HepG2 (cell line): ENCODE data around the gene ENO4. TPM values are rescaled to one million over a fixed set of nuclear protein-coding genes. Genes with fewer than 3 reads are reported as not detected.

Experiments used
- ATAC-seq: fragments of 200-7000 bp; cut with Tn5 transposase; 3 replicates; pipeline ENCODE4 v1.9.1; 2020; ENCODE audit warnings: mild to moderate bottlenecking, moderate library complexity
- BruUV-seq: library from RNA; stranded (reverse); fragments of 400-500 nt; replicated peaks from 2 replicates; lab custom pipeline; 2021; lab: Mats Ljungman, UMichigan
- CTCF ChIA-PET: fragments of 300-600 bp; formaldehyde crosslinking; extraction: SDS; loops from one replicate; lab custom pipeline; 2021; ENCODE audit warnings: low total read pairs, inconsistent platforms, low intra/inter-chr PET ratio; lab: Yijun Ruan, JAX
- POLR2A ChIA-PET: fragments of 350-600 bp; sonication (Branson Sonifier 250); formaldehyde crosslinking; loops from one replicate; lab custom pipeline; 2020; ENCODE audit warnings: antibody characterized with exemption, inconsistent platforms; lab: Yijun Ruan, JAX
- DNase-seq: peaks from one replicate; pipeline ENCODE4 v3.0.0-alpha.2; 2015; ENCODE audit warnings: low spot score
- FAIRE-seq: peaks from 3 replicates; lab custom pipeline; 2011; peaks lifted over from hg19 to GRCh38; lab: Jason Lieb, UNC
- H2AFZ ChIP-seq: one replicate; pipeline ENCODE4 v1.6.1; 2011; ENCODE audit warnings: low read length, inconsistent platforms
- H3K27ac ChIP-seq: fragments of 300-600 bp; 3 replicates; pipeline ENCODE4 v1.8.0; 2011; ENCODE audit warnings: mixed run types, mild to moderate bottlenecking, mixed read lengths, low read length, inconsistent platforms; ENCODE audit not compliant: insufficient read depth; ENCODE audit errors: extremely low read length
- H3K27me3 ChIP-seq, 2 experiments: fragments of 200-600 bp in 1 of 2; 2 replicates in 1 of 2; 3 replicates in 1 of 2; pipeline versions ENCODE4 v1.6.0 to v1.8.0; 2011; ENCODE audit warnings: low read length in 2 of 2, mild to moderate bottlenecking in 2 of 2, moderate library complexity in 2 of 2, inconsistent platforms in 1 of 2; ENCODE audit not compliant: insufficient read depth in 2 of 2, control insufficient read depth in 1 of 2
- H3K36me3 ChIP-seq, 2 experiments: fragments of 200-600 bp in 1 of 2; replicated peaks in 1 of 2; 2 replicates in 1 of 2; 3 replicates in 1 of 2; pipeline versions ENCODE4 v1.5.1 to v1.8.0; 2011; ENCODE audit warnings: low read length in 2 of 2, inconsistent platforms in 1 of 2; ENCODE audit not compliant: insufficient read depth in 2 of 2, control insufficient read depth in 1 of 2
- H3K4me1 ChIP-seq: 2 replicates; pipeline ENCODE4 v1.5.1; 2012; ENCODE audit warnings: low read length, inconsistent platforms; ENCODE audit not compliant: insufficient read depth
- H3K4me2 ChIP-seq: 2 replicates; pipeline ENCODE4 v1.6.0; 2011; ENCODE audit warnings: low read depth, low read length, inconsistent platforms
- H3K4me3 ChIP-seq, 3 experiments: fragments of 200-600 bp in 1 of 3; sonication (generic), shearing (Covaris generic) in 1 of 3; replicated peaks in 1 of 3; 2 replicates each; pipeline ENCODE4 v1.5.1; 2011 to 2016; ENCODE audit warnings: low read length in 3 of 3, inconsistent platforms in 2 of 3, low read depth in 2 of 3, mild to moderate bottlenecking in 2 of 3, control low read depth in 1 of 3, mixed read lengths in 1 of 3; ENCODE audit not compliant: insufficient read depth in 1 of 3
- H3K79me2 ChIP-seq: one replicate; pipeline ENCODE4 v1.6.1; 2011; ENCODE audit warnings: low read length, inconsistent platforms; ENCODE audit not compliant: insufficient read depth
- H3K9ac ChIP-seq: 2 replicates; pipeline ENCODE4 v1.6.0; 2011; ENCODE audit warnings: mild to moderate bottlenecking, low read depth, low read length, inconsistent platforms; ENCODE audit not compliant: insufficient read depth
- H3K9me3 ChIP-seq: 2 replicates; pipeline ENCODE4 v1.5.1; 2012; ENCODE audit warnings: mild to moderate bottlenecking, low read length
- H4K20me1 ChIP-seq: 2 replicates; pipeline ENCODE4 v1.6.0; 2011; ENCODE audit warnings: inconsistent platforms, mild to moderate bottlenecking, low read length, moderate library complexity; ENCODE audit not compliant: insufficient read depth
- ATF4 ChIP-seq, 2 experiments: fragments of 450-650 bp in 1 of 2; sonication (generic) in 1 of 2; formaldehyde crosslinking; IDR thresholded peaks; 2 replicates each; pipeline versions ENCODE4 v1.5.0 to v1.8.0; 2020 to 2022; ENCODE audit warnings: mild to moderate bottlenecking in 1 of 2, missing genetic modification reagents in 1 of 2
- CBX5 ChIP-seq: sonication (generic); formaldehyde crosslinking; IDR thresholded peaks from 2 replicates; pipeline ENCODE4 v1.4.0; 2020; ENCODE audit warnings: missing genetic modification reagents, borderline replicate concordance
- CHD4 ChIP-seq: fragments of 200-600 bp; sonication (generic); IDR thresholded peaks from 2 replicates; pipeline ENCODE4 v1.7.0; 2017; ENCODE audit warnings: mild to moderate bottlenecking, low read length, borderline replicate concordance
- IRF9 ChIP-seq: sonication (generic); formaldehyde crosslinking; IDR thresholded peaks from 2 replicates; pipeline ENCODE4 v1.8.0; 2022; ENCODE audit warnings: missing genetic modification reagents, mild to moderate bottlenecking, borderline replicate concordance
- LCORL ChIP-seq, 2 experiments: fragments of 450-650 bp in 1 of 2; sonication (generic) in 1 of 2; formaldehyde crosslinking in 1 of 2; IDR thresholded peaks; 2 replicates each; pipeline versions ENCODE4 v1.5.0 to v1.6.1; 2017 to 2020; ENCODE audit warnings: antibody characterized with exemption in 1 of 2, missing genetic modification reagents in 1 of 2
- MIXL1 ChIP-seq: IDR thresholded peaks from 2 replicates; pipeline ENCODE4 v1.6.1; 2016
- PCBP2 ChIP-seq: fragments of 200-400 bp; formaldehyde crosslinking; optimal IDR thresholded peaks from 2 replicates; pipeline ENCODE3; 2018; ENCODE audit warnings: low read length, low read depth; ENCODE audit not compliant: poor library complexity, severe bottlenecking
- POLR2G ChIP-seq: fragments of 200-400 bp; formaldehyde crosslinking; IDR thresholded peaks from 2 replicates; pipeline ENCODE4 v1.6.1; 2018; ENCODE audit warnings: mild to moderate bottlenecking, low read depth, low read length, moderate library complexity
- RXRA ChIP-seq: sonication (generic); formaldehyde crosslinking; IDR thresholded peaks from 2 replicates; pipeline ENCODE4 v1.5.1; 2020; ENCODE audit warnings: missing genetic modification reagents
- SNRNP70 ChIP-seq: fragments of 200-400 bp; formaldehyde crosslinking; IDR thresholded peaks from 2 replicates; pipeline ENCODE4 v1.6.1; 2017; ENCODE audit warnings: mild to moderate bottlenecking, low read depth, low read length, moderate library complexity
- TFDP1 ChIP-seq: IDR thresholded peaks from 2 replicates; pipeline ENCODE4 v1.6.1; 2016; ENCODE audit warnings: missing compliant biosample characterization, missing genetic modification reagents, borderline replicate concordance
- XRCC5 ChIP-seq: fragments of 200-400 bp; formaldehyde crosslinking; optimal IDR thresholded peaks from 2 replicates; pipeline ENCODE3; 2017; ENCODE audit warnings: mild to moderate bottlenecking, low read length
- ZBTB20 ChIP-seq: sonication (generic); formaldehyde crosslinking; IDR thresholded peaks from 2 replicates; pipeline ENCODE4 v1.8.1; 2023; ENCODE audit warnings: missing genetic modification reagents, low read depth, mild to moderate bottlenecking, borderline replicate concordance
- ZBTB34 ChIP-seq: sonication (generic); formaldehyde crosslinking; IDR thresholded peaks from 2 replicates; pipeline ENCODE4 v1.8.0; 2022; ENCODE audit warnings: mild to moderate bottlenecking, missing genetic modification reagents
- ZC3H13 ChIP-seq: sonication (generic); formaldehyde crosslinking; IDR thresholded peaks from 2 replicates; pipeline ENCODE4 v1.8.1; 2023; ENCODE audit warnings: mild to moderate bottlenecking, missing genetic modification reagents, moderate library complexity
- ZFY ChIP-seq: sonication (generic); formaldehyde crosslinking; IDR thresholded peaks from 2 replicates; pipeline ENCODE4 v1.4.0; 2020; ENCODE audit warnings: missing genetic modification reagents
- ZNF3 ChIP-seq: IDR thresholded peaks from 2 replicates; pipeline ENCODE4 v1.7.0; 2017; ENCODE audit warnings: inconsistent platforms
- ZNF331 ChIP-seq: sonication (generic); formaldehyde crosslinking; IDR thresholded peaks from 2 replicates; pipeline ENCODE4 v1.4.0; 2020; ENCODE audit warnings: missing genetic modification reagents
- ZNF569 ChIP-seq: sonication (generic); formaldehyde crosslinking; IDR thresholded peaks from 2 replicates; pipeline ENCODE4 v1.5.0; 2020; ENCODE audit warnings: mild to moderate bottlenecking, missing genetic modification reagents, moderate library complexity, borderline replicate concordance
- ZNF749 ChIP-seq: sonication (generic); formaldehyde crosslinking; IDR thresholded peaks from 2 replicates; pipeline ENCODE4 v1.8.0; 2022; ENCODE audit warnings: mild to moderate bottlenecking, missing genetic modification reagents, moderate library complexity, borderline replicate concordance
- WGBS: methylation state at CpG from one replicate; pipeline ENCODE4 v1.1.6; 2017; ENCODE audit warnings: low lambda C conversion rate; 5-methylcytosine and 5-hydroxymethylcytosine counted together
- in situ Hi-C: cut with HindIII; loops from 2 replicates; pipeline ENCODE4 v1.10.0; 2017; ENCODE audit warnings: low pct_unique_long_range_greater_than_20kb; ENCODE audit not compliant: extremely low pct_ligation_motif_present
- intact Hi-C: fragments of 100-400 bp; cut with micrococcal nuclease; formaldehyde crosslinking; loops from one replicate; pipeline ENCODE4 v1.10.0; 2022; ENCODE audit not compliant: unreplicated experiment
- polyA plus RNA-seq, 8 experiments: library from polyadenylated mRNA; depleted of rRNA in 3 of 8; stranded (reverse) in 7 of 8; unstranded in 1 of 8; fragments of >200 nt; fragmentation: Illumina TruSeq in 4 of 8; extraction: Trizol in 4 of 8; gene quantifications; 2 replicates each; pipeline versions ENCODE4 v1.2.1 to v1.2.3, GENCODE V29; 2011 to 2016; ENCODE audit warnings: low read depth in 4 of 8, missing spikeins in 1 of 8, mixed read lengths in 1 of 8; ENCODE audit not compliant: insufficient read depth in 1 of 8
- total RNA-seq, 5 experiments: library from RNA; depleted of rRNA; stranded (reverse); fragments of >200 nt; fragmentation: Illumina TruSeq; extraction: Trizol; gene quantifications; 2 replicates each; pipeline ENCODE4 v1.2.3, GENCODE V29; 2016; ENCODE audit warnings: low read depth in 1 of 5

The ENO4 gene
- total and polyA plus RNA-seq, 2 of the 13 experiments (the other 11 are each of a cell fraction or from before 2014, with no cell fraction given), result not detected

- BruUV-seq, result no TSS peak
- Histone ChIP-seq H3K4me3 (no peak overlapping the region), H2AFZ (no peak overlapping the region), H4K20me1 (no peaks in the 10 kb centered on the region), H3K36me3 (no peaks in the 10 kb centered on the region), H3K79me2 (no peaks in the 10 kb centered on the region), H3K4me2 (no peak overlapping the region), H3K4me1 (no peaks in the 10 kb centered on the region), H3K9ac (no peak overlapping the region), H3K27ac (no peak overlapping the region), H3K27me3 (peaks cover 0 to 3% of the 10 kb centered on the region in 2 experiments; a peak in 1 of 5 replicates), H3K9me3 (peaks cover 8% of the 10 kb centered on the region; the same call in 1 of the 2 replicates)
- intact Hi-C loops (no loop called here), in situ Hi-C loops (no loop called here)
- no peak for FAIRE-seq
- no peak for ATAC-seq
- ChIA-PET CTCF (no interaction called here), POLR2A (no interaction called here)
- 32% methylated on average over 3 of the region's 3 CpGs for WGBS
- TF ChIP-seq ZBTB34 (CRISPR knock-in tag), result no peak
- TF ChIP-seq ATF4 (CRISPR knock-in tag; IDR thresholded peaks at IDR 0.05), result no peak
- no peak for TF ChIP-seq TFDP1 (CRISPR knock-in tag)
- TF ChIP-seq IRF9 (CRISPR knock-in tag), result no peak
- no peak for TF ChIP-seq ZFY (CRISPR knock-in tag)
- TF ChIP-seq LCORL (IDR thresholded peaks at IDR 0.05), result no peak
- TF ChIP-seq LCORL (CRISPR knock-in tag; IDR thresholded peaks at IDR 0.05), result no peak
- no peak for TF ChIP-seq CHD4
- no peak for TF ChIP-seq PCBP2
- TF ChIP-seq ZC3H13 (CRISPR knock-in tag), result no peak
- no peak for TF ChIP-seq ZNF3 (CRISPR knock-in tag)
- no peak for TF ChIP-seq RXRA
- TF ChIP-seq ZNF331 (CRISPR knock-in tag), result no peak
- no peak for TF ChIP-seq ZNF569 (CRISPR knock-in tag)
- no peak for TF ChIP-seq POLR2G
- TF ChIP-seq CBX5, result no peak
- TF ChIP-seq ZBTB20 (CRISPR knock-in tag), result no peak
- no peak for TF ChIP-seq SNRNP70
- no peak for TF ChIP-seq XRCC5
- TF ChIP-seq ZNF749 (CRISPR knock-in tag), result no peak
- TF ChIP-seq MIXL1, result no peak
- no peak for DNase-seq
Observed at GRCh38 chr10:116857156-116857555, 7.9 kb downstream of the ENO4 start.
